ENCODE data around the gene L3MBTL4.

- TF ChIP-seq GATA2 (IDR thresholded peaks at IDR 0.05; ENCODE audit: low read depth, low read length), result no peak
- TF ChIP-seq GATA3 (IDR thresholded peaks at IDR 0.05; ENCODE audit: low read depth, low read length), result no peak
These were observed 293.9 kb downstream of the L3MBTL4 start for GRCh38 chr18:6120820-6121279.
